Activated CD4-positive, alpha-beta T cell treated with anti-CD3 and anti-CD28 coated beads for 4 hours (primary cell): ENCODE measurements around the gene NIN.

Experiments used
- DNase-seq, 2 donors: peaks; one replicate each; pipeline ENCODE4 v3.0.0-alpha.2; 2020

The NIN gene

GRCh38 chr14:50790589-50790988 is 40.4 kb downstream of the NIN start:
- no peak for DNase-seq

DNA sequence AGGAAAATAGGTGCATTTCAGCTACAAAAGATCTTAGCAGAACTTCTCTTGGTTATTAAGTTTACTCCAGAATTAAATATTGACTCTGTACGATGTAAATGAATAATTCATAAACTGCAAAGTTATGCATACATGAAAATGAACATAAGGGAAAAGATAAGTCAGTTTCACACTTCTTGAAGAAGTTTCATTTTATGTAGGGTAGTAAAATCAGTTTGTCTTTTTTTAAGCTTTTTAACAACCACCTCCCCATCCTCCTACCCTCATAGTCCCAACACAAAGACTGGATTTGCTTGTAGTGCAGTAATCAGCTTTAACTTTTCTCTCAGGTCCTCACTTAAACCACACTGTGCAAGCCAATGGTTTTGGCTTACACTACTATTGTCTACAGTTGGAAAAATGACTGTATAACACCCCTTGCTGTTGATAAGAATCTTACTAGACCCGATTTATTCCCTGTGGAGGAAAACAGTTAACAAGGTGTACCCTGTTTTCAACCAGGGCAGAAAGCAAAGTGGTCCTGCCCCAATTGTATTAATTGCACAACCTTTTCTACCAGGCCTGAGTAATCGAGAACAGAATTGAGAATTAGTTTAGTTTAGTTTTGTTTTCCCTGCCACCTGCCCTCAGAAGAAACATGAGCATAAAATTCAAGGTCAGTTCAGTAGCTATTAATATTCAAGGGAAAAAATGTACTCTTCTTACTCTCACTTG is 44.1 kb downstream of the NIN start:
- DNase-seq, result no peak

DNA sequence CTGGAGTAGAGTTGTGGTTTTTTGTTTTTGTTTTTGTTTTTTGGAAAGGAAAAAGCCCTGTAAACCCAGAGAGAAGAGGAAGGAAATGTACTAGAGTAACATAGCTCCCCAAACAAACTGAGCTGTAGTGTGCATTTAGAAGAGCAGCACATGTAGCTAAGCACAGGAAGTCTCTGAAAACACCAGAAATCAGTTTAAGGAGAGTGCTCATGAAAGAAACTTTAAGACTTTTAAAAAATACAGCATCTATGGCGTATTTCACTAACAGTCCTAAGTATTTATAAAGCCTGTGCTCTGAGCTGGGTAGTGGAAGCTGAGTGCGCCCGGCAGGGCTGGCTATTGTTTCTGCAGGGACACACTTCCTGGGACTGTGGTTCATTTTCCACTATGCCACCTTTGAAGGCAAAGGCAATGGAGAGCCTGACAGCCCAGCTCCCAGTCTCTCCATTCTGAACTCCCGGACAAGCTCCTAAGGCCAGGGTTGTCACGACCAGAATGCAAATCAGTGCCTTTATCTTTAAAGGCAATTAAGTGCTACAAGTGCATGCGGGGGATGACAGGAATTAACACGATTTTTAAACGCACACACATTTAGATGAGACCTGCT is 45.4 kb downstream of the NIN start:
- no peak for DNase-seq

DNA sequence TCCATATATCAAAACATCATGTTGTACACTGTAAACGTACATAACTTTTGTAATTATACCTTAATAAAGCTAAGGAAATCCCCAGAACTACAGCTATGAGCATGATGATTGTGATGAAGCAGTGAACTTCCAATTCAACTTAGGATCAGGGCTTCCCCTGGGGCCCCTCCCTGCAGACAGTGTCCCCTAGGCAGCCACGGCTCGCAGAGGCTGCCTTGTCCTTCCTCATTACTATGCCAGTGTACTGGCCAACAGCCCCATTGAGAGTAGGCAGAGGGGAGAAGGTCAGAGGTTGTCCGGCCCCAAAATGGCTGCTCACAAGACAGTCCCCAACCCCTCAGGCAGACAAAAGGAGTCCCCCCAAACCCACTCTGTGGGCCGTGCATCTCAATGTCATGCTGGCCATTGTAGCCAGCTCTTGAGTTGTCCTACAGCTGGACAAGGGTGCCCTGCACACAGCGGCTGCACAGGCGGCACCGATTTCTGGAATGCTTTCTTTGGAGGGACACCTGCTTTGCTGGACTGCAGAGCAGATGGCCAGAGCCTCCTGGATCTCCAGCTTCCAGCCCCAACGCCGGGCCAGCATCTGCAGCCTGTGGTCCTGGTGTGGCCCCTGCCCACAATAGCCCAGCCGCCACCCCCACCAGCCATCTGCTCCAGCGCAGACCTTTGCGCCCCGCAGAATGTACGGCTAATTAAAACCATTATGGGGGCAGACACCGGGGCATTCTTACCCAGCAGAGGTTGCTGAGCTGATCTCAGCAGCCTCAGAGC is 46.1 kb downstream of the NIN start:
- DNase-seq, result no peak

- no peak for DNase-seq
These were observed 47.4 kb downstream of the NIN start for GRCh38 chr14:50783563-50783962.

GRCh38 chr14:50780393-50780792 is 50.6 kb downstream of the NIN start:
- DNase-seq, result no peak

DNA sequence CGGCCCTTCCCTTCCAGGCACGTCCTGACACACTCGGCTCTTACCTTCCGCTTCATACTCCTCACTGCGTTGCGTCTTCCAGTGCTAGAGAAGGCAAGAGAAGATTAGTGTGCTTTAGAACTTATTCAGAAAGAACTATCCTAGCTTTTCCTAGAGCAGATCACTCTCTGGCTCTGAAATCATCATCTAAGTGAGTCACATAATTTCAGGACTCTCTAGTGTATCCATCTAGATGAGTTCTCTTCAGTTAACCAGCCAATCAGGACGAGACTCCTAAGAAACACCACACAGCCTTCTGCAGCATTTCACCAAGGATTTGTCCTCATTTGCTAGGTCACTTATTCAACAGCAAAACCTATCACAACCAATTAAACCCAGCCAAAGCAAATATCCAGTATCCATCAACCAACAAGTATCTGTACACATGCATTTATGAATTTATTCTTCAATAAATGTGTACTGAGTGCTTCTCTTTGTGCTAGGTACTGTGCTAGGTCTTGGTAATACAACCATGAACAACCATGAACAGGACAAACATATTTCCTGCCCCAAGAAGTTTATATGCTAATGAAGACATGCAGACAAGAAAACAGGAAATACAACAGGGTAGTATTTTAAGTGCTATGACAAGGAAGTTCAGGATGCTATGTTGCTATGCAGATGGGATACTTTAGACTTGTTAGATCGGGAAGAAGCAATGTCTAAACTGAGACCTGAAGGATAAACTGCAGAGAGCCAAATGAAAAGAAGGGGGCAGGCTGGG is 52.1 kb downstream of the NIN start:
- DNase-seq, result no peak

GRCh38 chr14:50776522-50776921 is 54.4 kb downstream of the NIN start:
- DNase-seq, result no peak

DNA sequence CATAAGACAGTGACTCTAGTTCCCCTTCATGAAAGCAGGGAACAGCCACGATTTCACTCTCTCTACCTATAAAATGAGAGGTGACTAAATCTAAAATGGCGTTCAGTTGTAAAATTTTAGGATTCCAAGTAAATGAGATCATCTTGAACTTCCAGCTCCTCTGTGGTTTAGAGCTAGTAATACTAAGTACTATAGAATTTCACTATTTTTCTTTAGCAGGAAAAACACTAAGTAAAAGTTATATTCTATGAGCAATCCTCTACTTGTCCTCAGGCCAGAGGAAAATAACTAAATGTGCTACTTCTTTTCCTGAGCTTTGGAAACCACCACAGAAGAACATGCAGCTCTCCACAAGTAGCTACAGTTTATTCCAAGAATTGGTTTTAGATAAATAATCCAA is 55.6 kb downstream of the NIN start:
- no peak for DNase-seq

DNA sequence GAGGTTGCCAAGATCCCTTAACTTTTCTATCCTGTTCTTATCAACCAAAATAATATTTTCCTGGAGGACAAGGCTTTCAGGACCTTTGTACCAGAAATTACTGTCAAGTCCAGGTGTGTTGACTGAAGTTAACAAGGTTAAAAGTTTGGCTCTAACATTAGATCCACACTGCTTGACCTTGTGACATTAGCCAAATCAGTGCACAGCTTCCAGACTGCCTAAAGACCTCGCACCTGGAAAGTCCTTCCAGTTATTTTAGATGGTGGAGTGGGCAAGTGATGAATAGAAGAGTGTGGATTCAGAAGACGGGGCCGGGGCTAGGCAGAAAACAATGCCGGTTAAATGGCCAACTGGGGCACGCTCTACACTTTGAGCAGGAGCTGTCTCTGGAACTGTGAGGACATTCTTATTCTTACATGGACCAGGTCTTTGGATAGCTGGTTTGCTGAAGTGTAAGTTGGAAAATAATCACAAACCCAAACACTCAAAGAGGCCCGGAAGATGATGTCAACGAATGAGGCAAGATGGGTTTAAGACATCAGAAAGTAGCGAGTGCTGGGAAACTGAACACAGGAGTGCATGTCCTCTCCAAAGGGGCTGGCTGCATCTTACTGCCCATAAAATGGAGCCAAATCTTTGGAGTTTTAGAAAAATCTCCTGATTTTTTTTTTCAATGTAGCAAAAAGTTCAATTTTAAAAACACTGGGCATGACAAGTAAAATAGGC is 56.3 kb downstream of the NIN start:
- DNase-seq, result no peak

DNA sequence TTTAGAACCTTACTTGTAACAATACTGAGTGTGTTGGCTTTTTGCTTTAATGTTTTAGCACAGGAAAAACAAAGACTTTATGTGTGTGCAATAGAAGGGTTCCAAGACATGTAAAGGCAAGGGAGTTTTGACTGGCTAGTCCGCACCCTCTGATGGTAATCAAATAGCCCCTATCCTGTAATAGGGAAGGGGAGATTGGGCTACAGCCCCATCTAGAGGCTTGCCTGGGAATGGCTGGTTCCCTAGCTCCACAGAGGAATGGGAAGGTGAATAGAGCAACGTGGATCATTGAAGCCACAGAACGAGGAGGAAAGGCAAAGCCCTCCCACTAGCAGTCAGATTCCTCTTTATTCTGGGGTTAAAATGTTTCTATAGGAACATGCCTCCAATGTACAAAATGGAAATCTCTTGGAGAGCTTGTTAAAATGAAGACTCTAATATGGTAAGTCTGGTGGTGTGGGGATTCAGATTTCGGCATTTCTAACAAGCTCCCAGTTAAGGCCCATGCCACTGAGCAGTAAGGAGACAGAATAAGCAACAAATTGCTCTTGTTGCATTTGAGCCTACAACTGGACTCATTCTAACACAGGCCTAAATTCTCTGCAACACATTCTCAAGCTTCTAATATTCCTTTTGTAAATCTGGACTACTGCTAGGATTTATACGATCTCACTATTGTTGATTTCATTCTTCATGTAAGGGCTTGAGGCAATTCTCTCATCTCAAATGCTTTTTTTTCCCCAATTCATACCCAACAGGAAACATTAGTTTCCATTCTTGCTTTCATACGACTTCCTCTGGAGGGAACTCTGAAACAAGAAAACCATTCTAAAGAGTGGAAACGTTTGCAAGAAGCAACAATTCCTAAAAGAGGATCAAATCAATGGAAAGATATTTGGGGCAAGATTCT is 57.1 kb downstream of the NIN start:
- no peak for DNase-seq

DNA sequence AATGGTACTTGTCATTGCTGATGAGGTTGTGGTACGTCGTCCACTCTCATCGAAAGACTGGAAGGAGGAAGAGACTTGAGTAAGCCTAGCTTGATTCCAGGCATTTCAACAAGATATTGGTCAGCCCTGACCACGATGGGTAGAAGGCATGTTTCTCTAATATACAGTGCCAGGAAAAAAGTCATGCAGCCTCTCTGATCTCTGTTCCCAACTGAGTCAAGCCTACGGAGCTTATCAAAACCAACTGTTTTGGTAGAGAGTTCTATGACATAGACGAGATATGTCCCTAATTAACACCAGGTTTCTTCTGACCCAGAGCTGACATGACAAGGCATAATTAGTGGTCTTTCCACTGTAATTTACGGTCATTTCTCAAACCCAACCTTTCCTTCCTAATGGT is 58.5 kb downstream of the NIN start:
- no peak for DNase-seq

- DNase-seq, result no peak
These were observed 60.4 kb downstream of the NIN start for GRCh38 chr14:50770586-50770985.

GRCh38 chr14:50769863-50770500 is 61.0 kb downstream of the NIN start:
- no peak for DNase-seq

GRCh38 chr14:50768680-50769079 is 62.3 kb downstream of the NIN start:
- DNase-seq, result no peak

GRCh38 chr14:50766338-50766886 is 64.5 kb downstream of the NIN start:
- DNase-seq, result no peak

DNA sequence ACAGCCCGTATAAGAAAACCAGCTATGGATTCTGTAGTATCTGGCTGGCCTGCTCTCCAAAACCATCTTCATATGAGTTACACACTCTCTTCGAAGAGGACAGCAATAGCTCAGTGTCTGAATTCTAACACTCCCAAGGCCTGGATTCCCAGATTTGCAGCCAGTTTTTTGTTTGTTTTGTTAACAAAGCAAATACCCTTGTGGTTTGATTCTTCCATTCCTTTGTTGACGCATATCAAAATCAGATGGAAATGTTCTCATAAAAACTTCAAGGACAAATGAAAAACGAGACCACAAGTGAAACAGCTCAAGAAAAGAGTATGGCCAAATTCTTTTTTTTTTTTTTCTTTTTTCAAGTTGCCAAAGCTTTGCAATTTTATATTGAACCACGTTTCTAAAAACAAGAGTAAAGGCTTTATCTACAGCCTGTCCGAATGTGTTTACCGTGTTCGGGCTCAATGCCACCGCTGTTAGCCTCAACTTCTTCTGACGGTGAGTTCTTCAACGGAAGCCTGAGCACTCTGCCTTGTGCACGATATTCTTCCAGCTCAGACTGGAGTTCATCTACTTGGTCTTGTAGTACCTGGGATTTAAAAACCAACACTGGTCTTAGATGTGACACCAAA is 67.5 kb downstream of the NIN start:
- DNase-seq, result no peak

DNA sequence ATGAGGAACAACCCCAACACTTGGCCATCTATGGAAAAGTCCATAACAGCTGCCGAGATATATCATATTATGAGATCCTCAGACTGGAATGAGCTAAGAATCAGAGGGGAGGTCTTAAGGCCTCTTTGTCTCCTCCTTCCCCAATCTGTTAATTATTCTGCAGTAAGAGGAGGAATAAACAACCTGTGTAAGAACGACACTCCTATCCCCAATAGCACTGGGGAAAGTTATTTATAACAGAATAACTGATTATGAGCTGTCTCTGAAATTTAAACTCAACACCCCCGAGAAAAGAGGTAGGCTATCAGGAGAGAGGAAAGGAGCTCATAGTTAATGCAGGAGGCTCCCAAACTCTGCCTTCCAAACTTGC is 68.0 kb downstream of the NIN start:
- DNase-seq, result no peak

DNA sequence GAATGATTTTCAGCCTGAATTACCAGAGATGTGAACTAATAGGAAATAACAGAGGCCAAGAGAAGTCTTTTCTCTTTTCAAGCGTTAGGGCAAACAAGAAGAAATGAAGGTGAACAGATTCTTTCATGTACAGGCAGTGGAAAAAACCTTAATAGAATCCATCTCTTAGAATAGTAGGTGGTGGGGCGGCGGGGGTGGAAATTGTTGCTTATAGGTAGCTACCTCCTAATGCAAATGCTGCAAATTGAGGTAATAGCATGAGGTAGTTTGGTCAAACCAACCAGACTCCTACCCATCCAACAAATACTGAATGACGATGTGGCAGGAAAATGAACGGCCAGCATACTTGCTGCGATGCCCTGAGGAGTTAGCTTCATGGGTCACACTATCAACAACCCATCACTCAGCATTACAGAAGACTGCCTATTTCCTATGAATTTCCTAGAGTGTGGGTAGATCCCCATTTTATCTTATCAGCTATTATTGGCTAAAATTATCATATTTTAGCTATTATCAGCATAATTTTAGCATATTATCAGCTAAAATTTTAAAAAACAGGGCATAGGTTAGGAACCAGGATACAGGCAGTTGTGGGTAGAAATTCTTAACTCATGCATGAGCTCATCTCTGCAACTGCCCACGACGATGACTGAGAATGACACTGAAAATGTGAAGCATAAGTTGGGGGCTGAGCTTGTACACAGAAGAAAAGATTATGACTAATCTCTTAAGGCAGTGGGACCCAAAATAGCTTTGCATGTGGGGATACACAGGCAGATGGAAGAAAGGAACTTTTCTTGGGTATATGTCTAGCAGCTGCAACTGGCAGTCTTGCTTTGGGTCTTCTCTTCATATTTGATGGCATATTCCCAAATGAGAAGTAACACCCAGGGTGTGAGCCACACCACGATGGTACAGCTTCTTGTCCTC is 68.7 kb downstream of the NIN start:
- DNase-seq, result no peak
